SJSA1 (cell line): ENCODE measurements around the gene GZMM. TPM values are rescaled to one million over a fixed set of nuclear protein-coding genes. Genes with fewer than 3 reads are reported as not detected.

ENCODE experiments used
- DNase-seq, 2 experiments: peaks; one replicate each; pipeline ENCODE4 v3.0.0-alpha.2; 2015 to 2020; ENCODE audit warnings: low spot score in 2 of 2, low read depth in 1 of 2
- H3K27ac ChIP-seq: fragments of 250-450 bp; sonication (Bioruptor Pico); 2 replicates; pipeline ENCODE4 v1.5.1; 2020; ENCODE audit warnings: mild to moderate bottlenecking, moderate library complexity
- H3K27me3 ChIP-seq: fragments of 250-450 bp; sonication (Bioruptor Pico); replicated peaks from 2 replicates; pipeline ENCODE4 v1.5.1; 2020; ENCODE audit warnings: mild to moderate bottlenecking, moderate library complexity
- H3K36me3 ChIP-seq: fragments of 250-450 bp; sonication (Bioruptor Pico); 2 replicates; pipeline ENCODE4 v1.5.1; 2020; ENCODE audit warnings: mild to moderate bottlenecking
- H3K4me1 ChIP-seq: fragments of 250-450 bp; sonication (Bioruptor Pico); replicated peaks from 2 replicates; pipeline ENCODE4 v1.6.1; 2021; ENCODE audit warnings: mild to moderate bottlenecking
- H3K4me3 ChIP-seq: fragments of 250-450 bp; sonication (Bioruptor Pico); 2 replicates; pipeline ENCODE4 v1.5.1; 2020; ENCODE audit warnings: mild to moderate bottlenecking
- H3K9me3 ChIP-seq: fragments of 250-450 bp; sonication (Bioruptor Pico); replicated peaks from 2 replicates; pipeline ENCODE4 v1.5.1; 2020; ENCODE audit warnings: mild to moderate bottlenecking
- total RNA-seq: library from RNA; depleted of rRNA; stranded (reverse); fragments of >200 nt; shearing (Covaris generic); gene quantifications from 2 replicates; pipeline ENCODE4 v1.2.3, GENCODE V29; 2014; rRNA removed

GZMM gene
- total RNA-seq, 1 experiment from 2014 or later = not detected

GRCh38 chr19:592101-592500, 48.2 kb downstream of the GZMM start:
- H3K4me1 ChIP-seq = peaks cover 36% of the 10 kb centered on the region
- H3K9me3 ChIP-seq = peaks cover 3% of the 10 kb centered on the region; the same call in 1 of the 2 replicates
- H3K27ac ChIP-seq = no peak overlapping the region
- H3K36me3 ChIP-seq = no peaks in the 10 kb centered on the region
- no peak for DNase-seq
- H3K4me3 ChIP-seq = no peak overlapping the region
- peaks cover 21% of the 10 kb centered on the region for H3K27me3 ChIP-seq

GRCh38 chr19:593055-593454, 49.2 kb downstream of the GZMM start:
- Histone ChIP-seq H3K36me3 (no peaks in the 10 kb centered on the region), H3K9me3 (peaks cover 3% of the 10 kb centered on the region; the same call in 1 of the 2 replicates), H3K27me3 (peaks cover 21% of the 10 kb centered on the region), H3K4me1 (peaks cover 26% of the 10 kb centered on the region), H3K27ac (no peak overlapping the region), H3K4me3 (no peak overlapping the region)
- no peak for DNase-seq

GRCh38 chr19:593505-593904, 49.7 kb downstream of the GZMM start:
- H3K27me3 ChIP-seq = peaks cover 21% of the 10 kb centered on the region
- H3K36me3 ChIP-seq = no peaks in the 10 kb centered on the region
- peaks cover 3% of the 10 kb centered on the region; the same call in 1 of the 2 replicates for H3K9me3 ChIP-seq
- no peak overlapping the region for H3K27ac ChIP-seq
- DNase-seq = no peak
- H3K4me1 ChIP-seq = peaks cover 22% of the 10 kb centered on the region
- no peak overlapping the region for H3K4me3 ChIP-seq

GRCh38 chr19:594265-594870, 50.5 kb downstream of the GZMM start:
- no peaks in the 10 kb centered on the region for H3K36me3 ChIP-seq
- peaks cover 13% of the 10 kb centered on the region for H3K4me1 ChIP-seq
- no peak overlapping the region for H3K27ac ChIP-seq
- peaks cover 3% of the 10 kb centered on the region; the same call in 1 of the 2 replicates for H3K9me3 ChIP-seq
- H3K27me3 ChIP-seq = peaks cover 17% of the 10 kb centered on the region
- no peak for DNase-seq
- H3K4me3 ChIP-seq = no peak overlapping the region

- no peak for DNase-seq
- no peak overlapping the region for H3K27ac ChIP-seq
- H3K36me3 ChIP-seq = no peaks in the 10 kb centered on the region
- no peak overlapping the region for H3K4me3 ChIP-seq
- H3K4me1 ChIP-seq = peaks cover 7% of the 10 kb centered on the region
- H3K9me3 ChIP-seq = peaks cover 3% of the 10 kb centered on the region; the same call in 1 of the 2 replicates
- H3K27me3 ChIP-seq = peaks cover 12% of the 10 kb centered on the region
Measured at GRCh38 chr19:595326-596262, 51.7 kb downstream of the GZMM start.

- Histone ChIP-seq H3K27me3 (peaks cover 6% of the 10 kb centered on the region), H3K4me3 (no peak overlapping the region), H3K36me3 (no peaks in the 10 kb centered on the region), H3K9me3 (0 out of 2 replicates have a peak, but pooled peaks cover under 1% of the 10 kb centered on the region), H3K27ac (no peak overlapping the region), H3K4me1 (peaks cover under 1% of the 10 kb centered on the region; the same call in 1 of the 2 replicates)
- DNase-seq = no peak
Measured at GRCh38 chr19:596263-596655, 52.4 kb downstream of the GZMM start.

- H3K27me3 ChIP-seq = no peaks in the 10 kb centered on the region
- no peak overlapping the region for H3K27ac ChIP-seq
- H3K4me3 ChIP-seq = no peak overlapping the region
- no peak for DNase-seq
- H3K4me1 ChIP-seq = no peaks in the 10 kb centered on the region
- H3K36me3 ChIP-seq = no peaks in the 10 kb centered on the region
- H3K9me3 ChIP-seq = no peaks in the 10 kb centered on the region
Measured at GRCh38 chr19:597406-598315, 53.8 kb downstream of the GZMM start.

Other genes starting within 250 kb of the GZMM start
- gene MIER2, start 199.3 kb upstream of the GZMM start, total RNA-seq = 19.9 and 26.6 TPM in 2 replicates
- 0.05 TPM in 1 of 2 replicates, not detected in the other for gene C2CD4C, start 134.9 kb upstream of the GZMM start, total RNA-seq
- not detected in 2 replicates for gene SHC2, start 83.0 kb upstream of the GZMM start, total RNA-seq
- not detected in 2 replicates for gene MADCAM1, start 47.6 kb upstream of the GZMM start, total RNA-seq
- gene TPGS1, start 36.6 kb upstream of the GZMM start, total RNA-seq = 68.7 and 73.3 TPM in 2 replicates
- gene CDC34, start 12.3 kb upstream of the GZMM start, total RNA-seq = 62.1 and 97.9 TPM in 2 replicates
- gene BSG, start 28.5 kb downstream of the GZMM start, total RNA-seq = 444 and 577 TPM in 2 replicates
- 2.2 and 4.3 TPM in 2 replicates for gene HCN2, start 45.8 kb downstream of the GZMM start, total RNA-seq
- gene POLRMT, start 89.5 kb downstream of the GZMM start, total RNA-seq = 44.2 and 44.7 TPM in 2 replicates
- 0.13 TPM in 1 of 2 replicates, not detected in the other for gene FGF22, start 95.8 kb downstream of the GZMM start, total RNA-seq
- gene RNF126, start 119.2 kb downstream of the GZMM start, total RNA-seq = 55.9 and 79.3 TPM in 2 replicates
- gene FSTL3, start 132.3 kb downstream of the GZMM start, total RNA-seq = 317 and 364 TPM in 2 replicates
- gene PRSS57, start 151.4 kb downstream of the GZMM start, total RNA-seq = not detected in 2 replicates
- gene PALM, start 164.9 kb downstream of the GZMM start, total RNA-seq = not detected in 2 replicates
- 0.11 TPM in 1 of 2 replicates, not detected in the other for gene MISP, start 207.1 kb downstream of the GZMM start, total RNA-seq